NOMO-1 treated with DMSO at 0.1 percent for 48 hours (cell line): ENCODE measurements around the gene SEC31A.

ENCODE experiments used
- DNase-seq: peaks from one replicate; lab custom pipeline; 2025; ENCODE audit not compliant: unreplicated experiment; lab: John Stamatoyannopoulos, UW

SEC31A gene

GRCh38 chr4:82775243-82775642, 115.7 kb downstream of the SEC31A start:
- no peak for DNase-seq

- no peak for DNase-seq
Measured at GRCh38 chr4:82774711-82775171, 116.2 kb downstream of the SEC31A start.

- DNase-seq, result no peak
Measured at GRCh38 chr4:82773057-82773456, 117.9 kb downstream of the SEC31A start.

- no peak for DNase-seq
Measured at GRCh38 chr4:82770607-82771006, 120.3 kb downstream of the SEC31A start.
